Activated naive CD4-positive, alpha-beta T cell treated with anti-CD3 and anti-CD28 coated beads, Interleukin-2, amount 50 U/mL, for 16 hours (primary cell): ENCODE results near the gene TAP1.

Source experiments
- DNase-seq: peaks from one replicate; pipeline ENCODE4 v3.0.0-alpha.2; 2020

Gene TAP1

DNA sequence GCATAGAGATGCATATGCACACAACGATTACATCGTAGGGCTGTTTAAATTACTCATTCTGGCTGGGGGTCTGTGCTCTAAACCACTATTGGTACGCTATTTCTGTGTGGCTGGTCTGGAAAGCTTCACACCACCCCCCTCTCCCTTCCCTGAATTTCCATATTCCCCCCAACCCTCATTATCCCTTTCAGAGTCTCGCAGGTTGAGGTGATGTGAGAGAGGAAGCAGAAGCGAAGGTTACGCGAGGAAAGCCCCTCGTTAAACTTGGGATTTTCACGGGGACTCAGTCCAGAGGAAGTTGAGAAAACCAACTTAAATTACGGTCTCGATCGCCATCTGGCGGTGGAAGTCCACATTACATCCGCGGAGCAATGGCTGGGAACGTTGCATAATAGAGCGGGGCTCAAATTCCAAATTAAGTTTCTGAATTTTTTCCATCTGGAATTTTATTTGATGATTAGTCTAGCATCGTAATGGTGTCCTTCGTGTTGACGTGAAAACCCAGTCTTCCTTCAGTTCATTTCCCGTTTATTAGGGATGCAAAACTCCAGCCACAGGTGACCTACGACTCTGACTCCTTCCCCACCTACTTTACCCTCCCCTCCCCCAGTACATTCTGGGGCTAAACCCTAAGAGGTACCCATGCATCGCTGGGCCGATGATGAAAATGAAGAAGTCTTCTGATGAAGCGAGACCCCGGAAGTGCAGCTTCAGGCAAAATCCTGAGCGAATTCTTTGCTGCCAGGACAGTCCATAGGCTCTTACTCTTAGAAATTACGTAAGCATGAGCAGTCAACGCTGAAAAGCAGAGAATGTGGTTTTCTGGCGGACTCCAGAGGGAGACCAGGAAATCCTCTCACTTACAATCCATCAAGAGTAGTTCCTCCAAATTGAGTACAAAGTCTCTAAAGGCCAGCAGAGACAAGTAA, 56.4 kb downstream of the TAP1 start:
- peak; percentile 77 for DNase-seq
